ENCODE data around the gene TUBB. TPM values are rescaled to one million over a fixed set of nuclear protein-coding genes. Genes with fewer than 3 reads are reported as not detected.

The TUBB gene
- total and polyA plus RNA-seq, 2 of the 4 experiments (the other 2 are of a cell fraction): 1,401 to 2,004 TPM

DNA sequence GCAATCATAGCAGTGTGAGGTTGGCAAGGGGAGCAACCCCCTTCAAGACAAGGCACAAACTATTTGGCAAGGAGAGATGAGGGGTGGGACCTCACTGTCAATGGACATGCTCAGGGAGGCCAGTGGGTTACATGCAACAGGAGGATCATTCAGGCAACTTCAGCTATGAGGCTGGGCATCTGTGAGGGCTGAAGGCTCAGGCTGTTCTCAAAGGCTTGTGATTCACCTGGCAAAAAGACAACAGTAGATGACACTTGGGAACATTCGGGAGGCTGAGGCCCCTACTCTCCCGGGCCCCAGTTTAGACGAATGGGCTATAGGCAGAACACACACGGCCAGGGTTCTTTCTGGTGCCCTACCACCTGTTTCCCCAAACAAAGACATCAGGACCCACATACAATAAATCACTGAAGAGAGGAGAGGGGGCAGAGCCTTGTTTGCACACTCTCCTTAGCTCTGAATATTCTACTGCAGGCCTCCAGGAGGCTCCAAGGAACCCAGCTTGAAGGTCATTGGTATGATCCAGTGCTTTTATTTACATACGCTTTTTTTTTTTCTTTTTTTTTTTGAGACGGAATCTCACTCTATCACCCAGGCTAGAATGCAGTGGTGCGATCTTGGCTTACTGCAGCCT, 7.9 kb downstream of the TUBB start:
- in situ Hi-C loops (cut with MboI; ENCODE audit: low sequenced_read_pairs) (no loop called here), intact Hi-C loops (cut with micrococcal nuclease) (loop anchor here (1.0 kb wide), 2 partner anchors 149 to 359 kb away; no protein-coding TSS in a partner anchor), dilution Hi-C loops (cut with HindIII; ENCODE audit: low sequenced_read_pairs, unreplicated experiment) (no loop called here)
- Histone ChIP-seq H3K23ac (ENCODE audit: low read depth, low read length) (peak overlapping the region; percentile 25; the same call in 1 of the 2 replicates), H3K9ac (ENCODE audit: low read depth, low read length) (no peak overlapping the region), H3K56ac (ENCODE audit: extremely low read depth, insufficient read depth, low read length) (no peak overlapping the region), H2AFZ (replicated peaks; ENCODE audit: low read length, poor library complexity) (no peak overlapping the region), H3K9me1 (ENCODE audit: insufficient read depth, low read length) (peaks cover 6% of the 10 kb centered on the region; the same call in 1 of the 2 replicates), H3K9me3 (ENCODE audit: control insufficient read depth, insufficient read depth, low read length) (no peaks in the 10 kb centered on the region), H2BK20ac (ENCODE audit: low read depth, low read length) (peak overlapping the region; percentile 8; the same call in 1 of the 2 replicates), H3K4me1 (ENCODE audit: control insufficient read depth, insufficient read depth, low read length) (peaks cover 2% of the 10 kb centered on the region), H4K8ac (ENCODE audit: low read depth in 2 of 2, low read length in 2 of 2) (0 out of 4 replicates have a peak overlapping the region, but pooled peaks of 1 of the 2 experiments have one; percentile 30), H4K91ac (ENCODE audit: insufficient read depth, low read depth, low read length) (no peak overlapping the region; the same call in 1 of the 2 replicates), H3K27me3 (ENCODE audit: control insufficient read depth, insufficient read depth, low read length) (no peaks in the 10 kb centered on the region), H2BK15ac (ENCODE audit: low read depth, low read length) (no peak overlapping the region), H3K79me1 (ENCODE audit: low read depth in 1 of 2, low read length in 2 of 2) (peaks cover 34 to 57% of the 10 kb centered on the region in 2 experiments), H3K36me3 (ENCODE audit: control insufficient read depth, insufficient read depth, low read length) (peaks cover 59% of the 10 kb centered on the region), H3K4me2 (ENCODE audit: low read depth, low read length) (no peak overlapping the region), H3K27ac (ENCODE audit: insufficient read depth, low read length) (peak overlapping the region; percentile 2; the same call in 1 of the 2 replicates), H4K5ac (ENCODE audit: low read depth, low read length) (no peak overlapping the region), H3K18ac (ENCODE audit: low read depth, low read length) (no peak overlapping the region), H2AK5ac (ENCODE audit: low read depth, low read length) (peak overlapping the region; percentile 36; the same call in 1 of the 2 replicates), H2BK120ac (ENCODE audit: low read depth, low read length) (no peak overlapping the region), H3K4me3 (ENCODE audit: insufficient read depth, low read depth, low read length) (no peak overlapping the region), H2BK5ac (ENCODE audit: low read depth, low read length, poor library complexity, severe bottlenecking) (peak overlapping the region; percentile 15), H2AK9ac (replicated peaks; ENCODE audit: low read depth, low read length, poor library complexity) (peak overlapping the region; percentile 39), H3K14ac (replicated peaks; ENCODE audit: low read depth, low read length) (no peak overlapping the region), H4K20me1 (ENCODE audit: insufficient read depth, low read length) (peaks cover 45% of the 10 kb centered on the region), H3K4ac (ENCODE audit: low read depth, low read length) (no peak overlapping the region)
- ATAC-seq (ENCODE audit: low read depth) (peak; percentile 33), DNase-seq (peak; percentile 71)
- WGBS, 2 experiments (ENCODE audit: extremely low coverage in 2 of 2, insufficient read length in 1 of 2): no CpG with 5 or more reads among the region's 7 CpGs
- POLR2A ChIA-PET (ENCODE audit: unreplicated experiment): interaction anchor here (0.6 to 0.7 kb wide), 2 partner anchors 24 to 31 kb away, joined by 3 to 4 read pairs; no protein-coding TSS in a partner anchor
- CTCF ChIA-PET: interaction anchor here (0.6 to 0.7 kb wide), 3 partner anchors 9 to 54 kb away, joined by 3 to 5 read pairs (median 3); no protein-coding TSS in a partner anchor
- no TSS peak for BruUV-seq (replicated peaks)
- TF ChIP-seq FOS (IDR thresholded peaks at IDR 0.05; ENCODE audit: low read depth, low read length) (no peak), MAZ (IDR thresholded peaks at IDR 0.05; ENCODE audit: borderline replicate concordance, low read depth, low read length) (no peak), CEBPB (IDR thresholded peaks at IDR 0.05; ENCODE audit: low read depth, low read length) (no peak), BHLHE40 (IDR thresholded peaks at IDR 0.05; ENCODE audit: low read depth, low read length) (no peak), NFE2L2 (IDR thresholded peaks at IDR 0.05; ENCODE audit: low read depth, low read length) (no peak), RAD21 (IDR thresholded peaks at IDR 0.05; ENCODE audit: low read length) (peak; percentile 45), MAFK (IDR thresholded peaks at IDR 0.05; ENCODE audit: low read depth, low read length) (no peak), POLR2A (IDR thresholded peaks at IDR 0.05; ENCODE audit: low read depth, low read length) (no peak), RFX5 (IDR thresholded peaks at IDR 0.05; ENCODE audit: low read depth, low read length) (no peak), SMC3 (IDR thresholded peaks at IDR 0.05; ENCODE audit: low read depth, low read length) (peak; percentile 50; the same call in 1 of the 2 replicates), RCOR1 (IDR thresholded peaks at IDR 0.05; ENCODE audit: insufficient replicate concordance, low read length) (no peak)
- TF ChIP-seq, protein P1, sequence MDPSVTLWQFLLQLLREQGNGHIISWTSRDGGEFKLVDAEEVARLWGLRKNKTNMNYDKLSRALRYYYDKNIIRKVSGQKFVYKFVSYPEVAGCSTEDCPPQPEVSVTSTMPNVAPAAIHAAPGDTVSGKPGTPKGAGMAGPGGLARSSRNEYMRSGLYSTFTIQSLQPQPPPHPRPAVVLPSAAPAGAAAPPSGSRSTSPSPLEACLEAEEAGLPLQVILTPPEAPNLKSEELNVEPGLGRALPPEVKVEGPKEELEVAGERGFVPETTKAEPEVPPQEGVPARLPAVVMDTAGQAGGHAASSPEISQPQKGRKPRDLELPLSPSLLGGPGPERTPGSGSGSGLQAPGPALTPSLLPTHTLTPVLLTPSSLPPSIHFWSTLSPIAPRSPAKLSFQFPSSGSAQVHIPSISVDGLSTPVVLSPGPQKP (IDR thresholded peaks at IDR 0.05; ENCODE audit: borderline replicate concordance, low read depth, low read length): no peak
- TF ChIP-seq, protein P2, sequence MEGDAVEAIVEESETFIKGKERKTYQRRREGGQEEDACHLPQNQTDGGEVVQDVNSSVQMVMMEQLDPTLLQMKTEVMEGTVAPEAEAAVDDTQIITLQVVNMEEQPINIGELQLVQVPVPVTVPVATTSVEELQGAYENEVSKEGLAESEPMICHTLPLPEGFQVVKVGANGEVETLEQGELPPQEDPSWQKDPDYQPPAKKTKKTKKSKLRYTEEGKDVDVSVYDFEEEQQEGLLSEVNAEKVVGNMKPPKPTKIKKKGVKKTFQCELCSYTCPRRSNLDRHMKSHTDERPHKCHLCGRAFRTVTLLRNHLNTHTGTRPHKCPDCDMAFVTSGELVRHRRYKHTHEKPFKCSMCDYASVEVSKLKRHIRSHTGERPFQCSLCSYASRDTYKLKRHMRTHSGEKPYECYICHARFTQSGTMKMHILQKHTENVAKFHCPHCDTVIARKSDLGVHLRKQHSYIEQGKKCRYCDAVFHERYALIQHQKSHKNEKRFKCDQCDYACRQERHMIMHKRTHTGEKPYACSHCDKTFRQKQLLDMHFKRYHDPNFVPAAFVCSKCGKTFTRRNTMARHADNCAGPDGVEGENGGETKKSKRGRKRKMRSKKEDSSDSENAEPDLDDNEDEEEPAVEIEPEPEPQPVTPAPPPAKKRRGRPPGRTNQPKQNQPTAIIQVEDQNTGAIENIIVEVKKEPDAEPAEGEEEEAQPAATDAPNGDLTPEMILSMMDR (conservative IDR thresholded peaks at IDR 0.05; ENCODE audit: low read depth, low read length): peak; percentile 50
- TF ChIP-seq, protein P3, sequence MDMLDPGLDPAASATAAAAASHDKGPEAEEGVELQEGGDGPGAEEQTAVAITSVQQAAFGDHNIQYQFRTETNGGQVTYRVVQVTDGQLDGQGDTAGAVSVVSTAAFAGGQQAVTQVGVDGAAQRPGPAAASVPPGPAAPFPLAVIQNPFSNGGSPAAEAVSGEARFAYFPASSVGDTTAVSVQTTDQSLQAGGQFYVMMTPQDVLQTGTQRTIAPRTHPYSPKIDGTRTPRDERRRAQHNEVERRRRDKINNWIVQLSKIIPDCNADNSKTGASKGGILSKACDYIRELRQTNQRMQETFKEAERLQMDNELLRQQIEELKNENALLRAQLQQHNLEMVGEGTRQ (IDR thresholded peaks at IDR 0.05; ENCODE audit: low read depth, low read length): no peak
